HEK293 (cell line): ENCODE measurements around the gene WDCP.

Experiments
- CTCF ChIA-PET: fragments of 350-600 bp; formaldehyde crosslinking; extraction: SDS; loops from one replicate; lab custom pipeline; 2021; ENCODE audit warnings: antibody characterized with exemption; lab: Yijun Ruan, JAX
- POLR2A ChIA-PET: fragments of 300-600 bp; formaldehyde crosslinking; extraction: SDS; loops from one replicate; lab custom pipeline; 2020; ENCODE audit warnings: antibody characterized with exemption, inconsistent platforms; lab: Yijun Ruan, JAX
- H3K27ac ChIP-seq: fragments of 200-500 bp; sonication (Bioruptor generic); 2 replicates; pipeline ENCODE4 v1.5.1; 2014; ENCODE audit warnings: low read depth, low read length, control low read depth, inconsistent platforms; ENCODE audit errors: extremely low read depth
- H3K36me3 ChIP-seq, 2 experiments: fragments of 200-500 bp in 1 of 2; sonication (Bioruptor generic) in 1 of 2; 1 replicate in 1 of 2; 2 replicates in 1 of 2; pipeline ENCODE4 v1.5.1; 2014 to 2017; ENCODE audit warnings: inconsistent platforms in 2 of 2, low read length in 2 of 2; ENCODE audit not compliant: control insufficient read depth in 2 of 2, insufficient read depth in 1 of 2
- H3K4me1 ChIP-seq: fragments of 200-500 bp; sonication (Bioruptor generic); 2 replicates; pipeline ENCODE4 v1.5.1; 2014; ENCODE audit warnings: mild to moderate bottlenecking, low read length, inconsistent platforms; ENCODE audit not compliant: control insufficient read depth, insufficient read depth
- H3K4me3 ChIP-seq: 2 replicates; pipeline ENCODE4 v1.5.1; 2011; ENCODE audit warnings: low read depth, mild to moderate bottlenecking, control low read depth, low read length, moderate library complexity
- H3K9me3 ChIP-seq: fragments of 200-500 bp; sonication (Bioruptor generic); 2 replicates; pipeline ENCODE4 v1.5.1; 2014; ENCODE audit warnings: low read depth, low read length, inconsistent platforms; ENCODE audit not compliant: control insufficient read depth, insufficient read depth
- GLI2 ChIP-seq: fragments of 450-650 bp; formaldehyde crosslinking; IDR thresholded peaks from 2 replicates; pipeline ENCODE4; 2017; ENCODE audit warnings: missing biosample characterization, missing genetic modification characterization, low read depth, borderline replicate concordance
- OSR2 ChIP-seq: fragments of 450-650 bp; formaldehyde crosslinking; IDR thresholded peaks from 2 replicates; pipeline ENCODE4 v1.5.1; 2016; ENCODE audit warnings: missing biosample characterization, missing genetic modification characterization
- PRDM1 ChIP-seq: fragments of 450-650 bp; formaldehyde crosslinking; IDR thresholded peaks from 2 replicates; pipeline ENCODE4; 2016; ENCODE audit warnings: missing biosample characterization, missing genetic modification characterization
- RBAK ChIP-seq: fragments of 450-650 bp; formaldehyde crosslinking; IDR thresholded peaks from 2 replicates; pipeline ENCODE4 v1.5.1; 2016; ENCODE audit warnings: missing biosample characterization, missing genetic modification characterization
- SP2 ChIP-seq: fragments of 450-650 bp; formaldehyde crosslinking; IDR thresholded peaks from 2 replicates; pipeline ENCODE4 v1.5.1; 2016; ENCODE audit warnings: missing biosample characterization, missing genetic modification characterization
- WT1 ChIP-seq: fragments of 450-650 bp; formaldehyde crosslinking; IDR thresholded peaks from 2 replicates; pipeline ENCODE4 v1.5.1; 2016; ENCODE audit warnings: missing biosample characterization, missing genetic modification characterization
- ZEB2 ChIP-seq: fragments of 450-650 bp; formaldehyde crosslinking; IDR thresholded peaks from 2 replicates; pipeline ENCODE4 v1.5.1; 2016; ENCODE audit warnings: missing biosample characterization, missing genetic modification characterization
- ZNF132 ChIP-seq: fragments of 450-650 bp; formaldehyde crosslinking; IDR thresholded peaks from 2 replicates; pipeline ENCODE4 v1.5.1; 2017; ENCODE audit warnings: missing biosample characterization, missing genetic modification characterization, borderline replicate concordance
- ZNF2 ChIP-seq: fragments of 450-650 bp; formaldehyde crosslinking; IDR thresholded peaks from 2 replicates; pipeline ENCODE4 v1.5.1; 2016; ENCODE audit warnings: missing biosample characterization, missing genetic modification characterization
- ZNF311 ChIP-seq: fragments of 450-650 bp; formaldehyde crosslinking; IDR thresholded peaks from 2 replicates; pipeline ENCODE4 v1.5.1; 2017; ENCODE audit warnings: missing biosample characterization, missing genetic modification characterization, borderline replicate concordance
- ZNF426 ChIP-seq: fragments of 450-650 bp; formaldehyde crosslinking; IDR thresholded peaks from 2 replicates; pipeline ENCODE4 v1.5.1; 2017; ENCODE audit warnings: missing biosample characterization, missing genetic modification characterization, mild to moderate bottlenecking, inconsistent platforms, moderate library complexity
- ZNF660 ChIP-seq: fragments of 450-650 bp; IDR thresholded peaks from 2 replicates; pipeline ENCODE4 v1.5.1; 2018; ENCODE audit warnings: missing biosample characterization, mild to moderate bottlenecking, missing genetic modification characterization
- ZNF792 ChIP-seq: fragments of 450-650 bp; formaldehyde crosslinking; IDR thresholded peaks from 2 replicates; pipeline ENCODE4 v1.5.1; 2016; ENCODE audit warnings: missing biosample characterization, missing genetic modification characterization
- TF ChIP-seq, protein P1 (sequence below): fragments of 450-650 bp; formaldehyde crosslinking; IDR thresholded peaks from 2 replicates; pipeline ENCODE4 v1.5.1; 2016; ENCODE audit warnings: missing biosample characterization, missing genetic modification characterization
- TF ChIP-seq, protein P2 (sequence below): fragments of 450-650 bp; formaldehyde crosslinking; IDR thresholded peaks from 2 replicates; pipeline ENCODE4 v1.5.1; 2016; ENCODE audit warnings: missing biosample characterization, missing genetic modification characterization
- TF ChIP-seq, protein P3 (sequence below): fragments of 450-650 bp; formaldehyde crosslinking; IDR thresholded peaks from 2 replicates; pipeline ENCODE4 v1.5.1; 2017; ENCODE audit warnings: missing biosample characterization, mild to moderate bottlenecking, missing genetic modification characterization, moderate library complexity
- TF ChIP-seq, protein P4 (sequence below): fragments of 450-650 bp; formaldehyde crosslinking; IDR thresholded peaks from 2 replicates; pipeline ENCODE4 v1.5.1; 2016; ENCODE audit warnings: missing biosample characterization, missing genetic modification characterization

WDCP gene

DNA sequence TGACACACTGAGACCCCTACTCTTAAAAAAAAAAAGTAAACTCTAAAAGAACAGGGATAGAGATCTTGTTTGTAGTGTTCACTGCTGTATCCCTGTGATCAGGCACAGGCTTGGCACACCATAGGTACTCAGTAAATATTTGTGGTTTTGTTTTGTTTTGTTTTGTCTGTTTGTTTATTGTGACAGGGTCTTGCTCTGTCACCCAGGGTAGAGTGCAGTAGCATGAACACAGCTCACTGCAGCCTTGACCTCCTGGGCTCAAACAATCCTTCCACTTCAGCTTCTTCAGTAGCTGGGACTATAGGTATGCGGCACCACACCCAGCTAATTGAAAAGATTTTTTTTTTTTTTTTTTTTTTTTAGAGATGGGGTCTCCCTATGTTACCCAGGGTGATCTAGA lies 5.8 kb upstream of the WDCP start:
- Histone ChIP-seq H3K36me3 (peaks cover 0 to 18% of the 10 kb centered on the region in 2 experiments; a peak in 2 of 3 replicates), H3K4me3 (no peak overlapping the region), H3K27ac (no peak overlapping the region), H3K9me3 (no peaks in the 10 kb centered on the region), H3K4me1 (0 out of 2 replicates have a peak, but pooled peaks cover 3% of the 10 kb centered on the region)
- CTCF ChIA-PET, result interaction anchor here (0.7 to 1.4 kb wide), 2 partner anchors 14 to 211 kb away, joined by 3 to 5 read pairs; no protein-coding TSS in a partner anchor
- POLR2A ChIA-PET, result interaction anchor here (0.6 to 2.6 kb wide), 3 partner anchors 11 to 23 kb away, joined by 3 to 14 read pairs (median 3); partner anchors contain the start of gene SF3B6
- no peak for TF ChIP-seq SP2 (tag by site-specific recombination)
- TF ChIP-seq, protein P1, sequence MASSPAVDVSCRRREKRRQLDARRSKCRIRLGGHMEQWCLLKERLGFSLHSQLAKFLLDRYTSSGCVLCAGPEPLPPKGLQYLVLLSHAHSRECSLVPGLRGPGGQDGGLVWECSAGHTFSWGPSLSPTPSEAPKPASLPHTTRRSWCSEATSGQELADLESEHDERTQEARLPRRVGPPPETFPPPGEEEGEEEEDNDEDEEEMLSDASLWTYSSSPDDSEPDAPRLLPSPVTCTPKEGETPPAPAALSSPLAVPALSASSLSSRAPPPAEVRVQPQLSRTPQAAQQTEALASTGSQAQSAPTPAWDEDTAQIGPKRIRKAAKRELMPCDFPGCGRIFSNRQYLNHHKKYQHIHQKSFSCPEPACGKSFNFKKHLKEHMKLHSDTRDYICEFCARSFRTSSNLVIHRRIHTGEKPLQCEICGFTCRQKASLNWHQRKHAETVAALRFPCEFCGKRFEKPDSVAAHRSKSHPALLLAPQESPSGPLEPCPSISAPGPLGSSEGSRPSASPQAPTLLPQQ (tag by site-specific recombination), result no peak
- no peak for TF ChIP-seq OSR2 (tag by site-specific recombination)
- TF ChIP-seq ZNF311 (tag by site-specific recombination), result no peak
- TF ChIP-seq WT1 (tag by site-specific recombination), result no peak
- TF ChIP-seq GLI2 (tag by site-specific recombination), result no peak
- TF ChIP-seq, protein P2, sequence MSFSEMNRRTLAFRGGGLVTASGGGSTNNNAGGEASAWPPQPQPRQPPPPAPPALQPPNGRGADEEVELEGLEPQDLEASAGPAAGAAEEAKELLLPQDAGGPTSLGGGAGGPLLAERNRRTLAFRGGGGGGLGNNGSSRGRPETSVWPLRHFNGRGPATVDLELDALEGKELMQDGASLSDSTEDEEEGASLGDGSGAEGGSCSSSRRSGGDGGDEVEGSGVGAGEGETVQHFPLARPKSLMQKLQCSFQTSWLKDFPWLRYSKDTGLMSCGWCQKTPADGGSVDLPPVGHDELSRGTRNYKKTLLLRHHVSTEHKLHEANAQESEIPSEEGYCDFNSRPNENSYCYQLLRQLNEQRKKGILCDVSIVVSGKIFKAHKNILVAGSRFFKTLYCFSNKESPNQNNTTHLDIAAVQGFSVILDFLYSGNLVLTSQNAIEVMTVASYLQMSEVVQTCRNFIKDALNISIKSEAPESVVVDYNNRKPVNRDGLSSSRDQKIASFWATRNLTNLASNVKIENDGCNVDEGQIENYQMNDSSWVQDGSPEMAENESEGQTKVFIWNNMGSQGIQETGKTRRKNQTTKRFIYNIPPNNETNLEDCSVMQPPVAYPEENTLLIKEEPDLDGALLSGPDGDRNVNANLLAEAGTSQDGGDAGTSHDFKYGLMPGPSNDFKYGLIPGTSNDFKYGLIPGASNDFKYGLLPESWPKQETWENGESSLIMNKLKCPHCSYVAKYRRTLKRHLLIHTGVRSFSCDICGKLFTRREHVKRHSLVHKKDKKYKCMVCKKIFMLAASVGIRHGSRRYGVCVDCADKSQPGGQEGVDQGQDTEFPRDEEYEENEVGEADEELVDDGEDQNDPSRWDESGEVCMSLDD (tag by site-specific recombination), result no peak

DNA sequence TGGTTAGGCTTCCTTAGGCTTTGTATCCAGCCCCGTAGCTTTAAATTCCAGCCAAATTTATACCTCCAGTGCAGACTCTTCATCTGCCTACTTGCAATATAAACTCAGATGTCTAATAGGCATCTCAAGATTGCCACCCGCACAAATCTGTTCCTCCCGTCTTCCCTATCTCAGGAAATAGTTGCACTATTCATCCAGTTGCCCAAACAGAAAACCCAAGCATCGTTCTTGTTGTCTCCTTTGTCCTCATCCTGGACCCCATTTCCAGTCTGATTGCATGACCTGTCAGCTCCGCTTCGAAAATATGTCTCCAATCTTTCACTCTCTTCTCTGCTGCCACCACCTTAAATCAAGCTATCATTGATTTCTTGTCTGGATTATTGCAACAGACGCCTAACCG lies 4.6 kb upstream of the WDCP start:
- ChIA-PET POLR2A (interaction anchor here (3.6 kb wide), 1 partner anchor 125 kb away, joined by 20 read pairs; the partner anchor contains the start of gene ATAD2B), CTCF (interaction anchor here (1.4 to 2.1 kb wide), 2 partner anchors 15 to 126 kb away, joined by 3 to 8 read pairs; partner anchors contain the start of gene ATAD2B)
- Histone ChIP-seq H3K9me3 (no peaks in the 10 kb centered on the region), H3K36me3 (peaks cover 0 to 18% of the 10 kb centered on the region in 2 experiments; a peak in 2 of 3 replicates)
- no peak for TF ChIP-seq ZNF660 (tag by site-specific recombination)
- TF ChIP-seq ZNF2 (tag by site-specific recombination), result no peak
- TF ChIP-seq PRDM1, result no peak
- TF ChIP-seq RBAK (tag by site-specific recombination), result no peak
- no peak for TF ChIP-seq ZNF426
- no peak for TF ChIP-seq ZNF792
- no peak for TF ChIP-seq ZEB2 (tag by site-specific recombination)
- TF ChIP-seq, protein P3, sequence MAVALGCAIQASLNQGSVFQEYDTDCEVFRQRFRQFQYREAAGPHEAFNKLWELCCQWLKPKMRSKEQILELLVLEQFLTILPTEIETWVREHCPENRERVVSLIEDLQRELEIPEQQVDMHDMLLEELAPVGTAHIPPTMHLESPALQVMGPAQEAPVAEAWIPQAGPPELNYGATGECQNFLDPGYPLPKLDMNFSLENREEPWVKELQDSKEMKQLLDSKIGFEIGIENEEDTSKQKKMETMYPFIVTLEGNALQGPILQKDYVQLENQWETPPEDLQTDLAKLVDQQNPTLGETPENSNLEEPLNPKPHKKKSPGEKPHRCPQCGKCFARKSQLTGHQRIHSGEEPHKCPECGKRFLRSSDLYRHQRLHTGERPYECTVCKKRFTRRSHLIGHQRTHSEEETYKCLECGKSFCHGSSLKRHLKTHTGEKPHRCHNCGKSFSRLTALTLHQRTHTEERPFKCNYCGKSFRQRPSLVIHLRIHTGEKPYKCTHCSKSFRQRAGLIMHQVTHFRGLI (tag by site-specific recombination), result no peak
- no peak for TF ChIP-seq ZNF132
- TF ChIP-seq, protein P4, sequence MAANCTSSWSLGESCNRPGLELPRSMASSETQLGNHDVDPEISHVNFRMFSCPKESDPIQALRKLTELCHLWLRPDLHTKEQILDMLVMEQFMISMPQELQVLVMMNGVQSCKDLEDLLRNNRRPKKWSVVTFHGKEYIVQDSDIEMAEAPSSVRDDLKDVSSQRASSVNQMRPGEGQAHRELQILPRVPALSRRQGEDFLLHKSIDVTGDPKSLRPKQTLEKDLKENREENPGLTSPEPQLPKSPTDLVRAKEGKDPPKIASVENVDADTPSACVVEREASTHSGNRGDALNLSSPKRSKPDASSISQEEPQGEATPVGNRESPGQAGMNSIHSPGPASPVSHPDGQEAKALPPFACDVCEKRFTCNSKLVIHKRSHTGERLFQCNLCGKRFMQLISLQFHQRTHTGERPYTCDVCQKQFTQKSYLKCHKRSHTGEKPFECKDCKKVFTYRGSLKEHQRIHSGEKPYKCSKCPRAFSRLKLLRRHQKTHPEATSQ (tag by site-specific recombination), result no peak
- TF ChIP-seq, all 188 proteins: peak for 0
- no peak overlapping the region for H3K27ac ChIP-seq
- 0 out of 2 replicates have a peak, but pooled peaks cover 7% of the 10 kb centered on the region for H3K4me1 ChIP-seq
- no peak overlapping the region for H3K4me3 ChIP-seq
